Muscle of back (tissue), 13 donors: ENCODE results near the gene KIR3DL1. TPM values are rescaled to one million over a fixed set of nuclear protein-coding genes. Genes with fewer than 3 reads are reported as not detected.
"Not testable (repeated sequence)": the region's sequence is repeated elsewhere in the genome, so short reads cannot be mapped to it uniquely, and the experiment has no call there.

ENCODE experiments used
- DNase-seq, 3 donors: peaks; one replicate each; pipeline versions ENCODE4 v3.0.0 to v3.0.0-alpha.2; 2013
- long read RNA-seq, 9 donors: transcript quantifications; one replicate each; lab custom pipeline, GENCODE V29; 2026
- polyA plus RNA-seq, 10 donors: library from polyadenylated mRNA; unstranded; fragments of 120-200 nt; gene quantifications; one replicate each; pipeline ENCODE4 v1.2.1, GENCODE V29; 2013; ENCODE audit not compliant: insufficient read length in 10 of 10

The KIR3DL1 gene
- polyA plus RNA-seq, result not detected
- long read RNA-seq, donor 1, result 0 reads
- long read RNA-seq, donor 2, result 0 reads
- long read RNA-seq, donor 3, result 0 reads
- long read RNA-seq, donor 4, result 0 reads
- long read RNA-seq, donor 5, result 0 reads
- long read RNA-seq, donor 6, result 0 reads
- long read RNA-seq, donor 7, result 0 reads
- long read RNA-seq, donor 8, result 0 reads
- long read RNA-seq, donor 9, result 0 reads

- DNase-seq, result not testable (repeated sequence)
Measured at GRCh38 chr19:54816251-54816650, at the start of gene KIR3DL1. Gene KIR3DL1, plus strand, starts transcription at chr19:54816468.

GRCh38 chr19:54769646-54770045 is 46.6 kb upstream of the KIR3DL1 start, which contains the start of gene KIR2DL1:
Gene KIR2DL1, plus strand, starts transcription at chr19:54769793. Its CDS starts 58 bp downstream, at chr19:54769851.
- DNase-seq, result not testable (repeated sequence)

- not testable (repeated sequence) for DNase-seq
Measured at GRCh38 chr19:54770511-54770910, 45.8 kb upstream of the KIR3DL1 start.

GRCh38 chr19:54771018-54771960 is 45.0 kb upstream of the KIR3DL1 start:
- not testable (repeated sequence) for DNase-seq

GRCh38 chr19:54772666-54773065 is 43.6 kb upstream of the KIR3DL1 start:
- not testable (repeated sequence) for DNase-seq

GRCh38 chr19:54775095-54775815 is 41.0 kb upstream of the KIR3DL1 start:
- DNase-seq, result not testable (repeated sequence)

GRCh38 chr19:54775830-54776229 is 40.4 kb upstream of the KIR3DL1 start:
- not testable (repeated sequence) for DNase-seq

GRCh38 chr19:54777851-54778250 is 38.4 kb upstream of the KIR3DL1 start:
- DNase-seq, result not testable (repeated sequence)

GRCh38 chr19:54778896-54779295 is 37.4 kb upstream of the KIR3DL1 start:
- DNase-seq, result not testable (repeated sequence)

GRCh38 chr19:54782916-54783315 is 33.4 kb upstream of the KIR3DL1 start:
- not testable (repeated sequence) for DNase-seq

- not testable (repeated sequence) for DNase-seq
Measured at GRCh38 chr19:54786091-54786723, 30.1 kb upstream of the KIR3DL1 start.

- DNase-seq, result not testable (repeated sequence)
Measured at GRCh38 chr19:54788154-54788553, 28.1 kb upstream of the KIR3DL1 start.

GRCh38 chr19:54790711-54791110 is 25.6 kb upstream of the KIR3DL1 start:
- no peak for DNase-seq

- no peak for DNase-seq
Measured at GRCh38 chr19:54791476-54791875, 24.8 kb upstream of the KIR3DL1 start.

- DNase-seq, result no peak
Measured at GRCh38 chr19:54792814-54793213, 23.5 kb upstream of the KIR3DL1 start.

GRCh38 chr19:54795758-54796157 is 20.5 kb upstream of the KIR3DL1 start:
- no peak for DNase-seq

- no peak for DNase-seq
Measured at GRCh38 chr19:54803410-54803809, 12.9 kb upstream of the KIR3DL1 start, which contains the start of gene KIR2DL4. Gene KIR2DL4, plus strand, starts transcription at chr19:54803610. Its CDS starts 42 bp downstream, at chr19:54803652.

- no peak for DNase-seq
Measured at GRCh38 chr19:54804101-54804500, 12.2 kb upstream of the KIR3DL1 start.

- DNase-seq, result no peak
Measured at GRCh38 chr19:54804571-54804970, 11.7 kb upstream of the KIR3DL1 start.

GRCh38 chr19:54805665-54806515 is 10.4 kb upstream of the KIR3DL1 start:
- no peak for DNase-seq

- DNase-seq, result no peak
Measured at GRCh38 chr19:54806516-54806838, 9.8 kb upstream of the KIR3DL1 start.
